ENCODE data around the gene SLC51A.
"Not testable (repeated sequence)": the region's sequence is repeated elsewhere in the genome, so short reads cannot be mapped to it uniquely, and the experiment has no call there.

SLC51A gene

GRCh38 chr3:196202516-196202970, 13.8 kb upstream of the SLC51A start:
- Mint-ChIP-seq H3K36me3 (no peaks in the 10 kb centered on the region), H3K4me1 (ENCODE audit: low read depth) (peaks cover 7% of the 10 kb centered on the region), H3K9me3 (ENCODE audit: low read depth) (no peaks in the 10 kb centered on the region), H3K4me3 (no peak overlapping the region), H3K27ac (no peak overlapping the region), H3K27me3 (no peaks in the 10 kb centered on the region)

GRCh38 chr3:196203846-196204245, 12.5 kb upstream of the SLC51A start:
- Mint-ChIP-seq H3K9me3 (ENCODE audit: low read depth) (no peaks in the 10 kb centered on the region), H3K4me1 (ENCODE audit: low read depth) (peaks cover 11% of the 10 kb centered on the region), H3K27me3 (no peaks in the 10 kb centered on the region), H3K36me3 (no peaks in the 10 kb centered on the region), H3K4me3 (no peak overlapping the region), H3K27ac (no peak overlapping the region)

GRCh38 chr3:196205442-196206205, 10.7 kb upstream of the SLC51A start:
- peaks cover 11% of the 10 kb centered on the region for H3K4me1 Mint-ChIP-seq (ENCODE audit: low read depth)
- not testable (repeated sequence) for H3K4me3 Mint-ChIP-seq; H3K36me3 Mint-ChIP-seq; H3K9me3 Mint-ChIP-seq (ENCODE audit: low read depth); H3K27ac Mint-ChIP-seq; H3K27me3 Mint-ChIP-seq

DNA sequence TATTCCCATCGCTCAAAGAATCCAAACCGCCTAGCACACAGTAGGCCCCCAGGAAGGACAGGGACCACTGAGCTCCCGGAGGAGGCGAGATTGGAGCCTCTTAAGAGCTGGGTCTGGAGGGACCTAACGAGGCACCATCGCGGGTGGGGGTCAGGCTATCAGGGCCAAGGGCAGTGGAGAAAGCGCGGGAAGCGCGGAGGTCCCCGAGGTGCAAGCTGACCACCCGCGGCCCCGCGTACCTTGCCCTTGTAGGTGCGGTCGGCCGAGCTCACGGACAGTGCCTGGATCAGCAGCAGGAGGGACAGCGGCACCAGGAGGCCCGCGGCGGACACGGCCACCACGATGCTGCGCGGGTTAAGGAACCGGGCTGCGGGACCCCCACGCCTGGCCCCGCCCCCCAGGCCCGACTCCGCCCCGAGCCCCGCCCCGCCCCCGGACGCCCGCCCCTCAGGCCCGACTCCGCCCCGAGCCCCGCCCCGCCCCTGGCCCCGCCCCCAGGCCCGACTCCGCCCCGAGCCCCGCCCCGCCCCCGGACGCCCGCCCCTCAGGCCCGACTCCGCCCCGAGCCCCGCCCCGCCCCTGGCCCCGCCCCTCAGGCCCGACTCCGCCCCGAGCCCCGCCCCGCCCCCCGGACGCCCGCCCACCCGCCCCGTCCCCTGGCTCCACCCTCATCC, 9.0 kb upstream of the SLC51A start:
- Mint-ChIP-seq H3K36me3 (no peaks in the 10 kb centered on the region), H3K27ac (no peak overlapping the region), H3K27me3 (no peaks in the 10 kb centered on the region), H3K4me3 (peak overlapping the region; percentile 83), H3K4me1 (ENCODE audit: low read depth) (peaks cover 11% of the 10 kb centered on the region), H3K9me3 (ENCODE audit: low read depth) (no peaks in the 10 kb centered on the region)

DNA sequence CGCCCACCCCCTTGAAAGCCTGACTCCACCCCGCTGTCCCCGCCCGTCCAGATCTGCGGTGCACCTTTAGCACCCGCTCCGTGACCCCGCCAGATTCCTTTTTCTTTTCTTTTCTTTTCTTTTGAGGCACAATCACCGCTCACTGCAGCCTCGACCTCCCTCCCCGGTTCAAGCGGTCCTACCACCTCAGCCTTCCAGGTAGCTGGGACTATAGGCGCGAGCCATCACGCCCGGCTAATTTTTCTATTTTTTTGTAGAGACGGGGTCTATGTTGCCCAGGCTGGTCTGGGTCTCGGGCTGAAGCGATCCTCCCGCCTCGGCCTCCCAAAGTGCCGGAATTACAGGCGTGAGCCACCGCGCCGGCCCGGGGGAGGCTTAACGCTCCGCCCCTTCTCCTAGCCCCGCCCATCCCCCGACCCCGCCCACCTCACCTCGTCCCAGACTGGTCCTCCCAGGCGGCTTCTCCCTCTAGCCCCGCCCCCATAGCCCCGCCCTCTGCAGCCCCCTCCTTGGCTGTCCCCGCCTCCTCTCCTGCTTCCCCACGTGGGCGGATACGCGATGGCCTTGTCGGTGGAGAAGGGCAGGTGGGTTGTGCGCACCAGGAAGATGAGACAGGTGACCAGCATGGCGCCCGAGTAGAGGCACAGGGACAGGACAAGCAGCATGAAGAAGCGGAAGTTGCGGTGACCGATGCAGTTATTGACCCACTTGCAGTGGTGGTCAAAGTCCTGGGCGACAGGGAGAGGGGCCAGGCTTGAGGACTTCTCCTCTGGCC, 8.3 kb upstream of the SLC51A start:
- no peaks in the 10 kb centered on the region for H3K36me3 Mint-ChIP-seq
- H3K4me1 Mint-ChIP-seq (ENCODE audit: low read depth): peaks cover 11% of the 10 kb centered on the region
- no peaks in the 10 kb centered on the region for H3K27me3 Mint-ChIP-seq
- no peaks in the 10 kb centered on the region for H3K9me3 Mint-ChIP-seq (ENCODE audit: low read depth)
- H3K4me3 Mint-ChIP-seq: peak overlapping the region; percentile 83
- H3K27ac Mint-ChIP-seq: no peak overlapping the region

DNA sequence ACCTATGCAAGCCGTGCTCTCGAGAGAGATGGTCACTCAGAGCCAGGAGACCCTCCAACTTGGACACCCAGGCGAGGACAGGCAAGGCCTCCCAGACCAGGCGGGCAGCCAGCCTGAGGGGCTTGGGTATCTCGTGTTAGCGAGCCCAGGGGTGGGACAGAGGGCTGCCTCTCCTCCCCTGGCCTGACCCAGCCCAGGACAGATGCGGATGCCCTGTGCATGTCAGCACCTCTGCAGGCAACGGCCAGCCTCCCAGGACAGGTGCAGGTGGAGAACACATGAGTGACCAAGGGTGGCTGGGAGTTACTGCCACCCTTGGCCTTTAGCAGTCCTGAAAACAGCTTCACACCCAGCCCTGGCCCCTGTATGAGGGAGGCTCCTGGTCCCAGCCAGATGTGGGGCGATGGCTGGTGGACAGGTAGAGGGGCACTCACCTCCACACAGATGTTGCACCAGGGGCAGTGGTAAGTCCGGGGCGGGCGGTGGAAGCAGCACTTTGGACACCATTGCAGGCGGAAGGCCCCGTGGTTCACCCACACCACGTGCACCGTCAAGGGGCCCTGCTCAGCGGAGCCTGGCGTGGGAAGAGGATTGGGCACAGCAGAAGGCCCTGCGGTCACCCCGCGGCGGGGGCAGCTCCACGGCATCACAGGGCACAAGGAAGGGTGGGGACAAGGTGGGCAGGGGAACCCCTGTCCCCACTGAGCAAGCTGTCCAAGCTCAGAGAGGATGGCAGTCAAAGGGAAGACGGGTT, 7.2 kb upstream of the SLC51A start:
- no peaks in the 10 kb centered on the region for H3K36me3 Mint-ChIP-seq
- H3K27ac Mint-ChIP-seq: no peak overlapping the region
- no peaks in the 10 kb centered on the region for H3K27me3 Mint-ChIP-seq
- peak overlapping the region; percentile 58 for H3K4me3 Mint-ChIP-seq
- H3K9me3 Mint-ChIP-seq (ENCODE audit: low read depth): no peaks in the 10 kb centered on the region
- peaks cover 11% of the 10 kb centered on the region for H3K4me1 Mint-ChIP-seq (ENCODE audit: low read depth)

GRCh38 chr3:196209944-196210672, 6.2 kb upstream of the SLC51A start:
- not testable (repeated sequence) for H3K27ac Mint-ChIP-seq; H3K4me3 Mint-ChIP-seq; H3K36me3 Mint-ChIP-seq; H3K27me3 Mint-ChIP-seq; H3K9me3 Mint-ChIP-seq (ENCODE audit: low read depth)
- peaks cover 11% of the 10 kb centered on the region for H3K4me1 Mint-ChIP-seq (ENCODE audit: low read depth)

- no peaks in the 10 kb centered on the region for H3K27me3 Mint-ChIP-seq
- no peak within 1 kb of the TSS for H3K27ac Mint-ChIP-seq
- no peaks in the 10 kb centered on the region for H3K9me3 Mint-ChIP-seq (ENCODE audit: low read depth)
Measured at GRCh38 chr3:196210673-196211556, 5.4 kb upstream of the SLC51A start, which contains the start of gene ZDHHC19. ZDHHC19 (minus strand) TSS chr3:196211400; CDS start chr3:196211315, 85 bp downstream.

GRCh38 chr3:196214783-196215441, 1.4 kb upstream of the SLC51A start:
- Mint-ChIP-seq H3K4me3 (no peak overlapping the region), H3K9me3 (ENCODE audit: low read depth) (no peaks in the 10 kb centered on the region), H3K27ac (no peak overlapping the region), H3K36me3 (no peaks in the 10 kb centered on the region), H3K27me3 (no peaks in the 10 kb centered on the region), H3K4me1 (ENCODE audit: low read depth) (peaks cover 20% of the 10 kb centered on the region)

More at GRCh38 chr3:196210673-196211556, 5.4 kb upstream of the SLC51A start, which contains the start of gene ZDHHC19:
- no peaks in the 10 kb centered on the region for H3K36me3 Mint-ChIP-seq
- H3K4me3 Mint-ChIP-seq: no peak within 1 kb of the TSS
- peaks cover 8% of the 10 kb centered on the region for H3K4me1 Mint-ChIP-seq (ENCODE audit: low read depth)

DNA sequence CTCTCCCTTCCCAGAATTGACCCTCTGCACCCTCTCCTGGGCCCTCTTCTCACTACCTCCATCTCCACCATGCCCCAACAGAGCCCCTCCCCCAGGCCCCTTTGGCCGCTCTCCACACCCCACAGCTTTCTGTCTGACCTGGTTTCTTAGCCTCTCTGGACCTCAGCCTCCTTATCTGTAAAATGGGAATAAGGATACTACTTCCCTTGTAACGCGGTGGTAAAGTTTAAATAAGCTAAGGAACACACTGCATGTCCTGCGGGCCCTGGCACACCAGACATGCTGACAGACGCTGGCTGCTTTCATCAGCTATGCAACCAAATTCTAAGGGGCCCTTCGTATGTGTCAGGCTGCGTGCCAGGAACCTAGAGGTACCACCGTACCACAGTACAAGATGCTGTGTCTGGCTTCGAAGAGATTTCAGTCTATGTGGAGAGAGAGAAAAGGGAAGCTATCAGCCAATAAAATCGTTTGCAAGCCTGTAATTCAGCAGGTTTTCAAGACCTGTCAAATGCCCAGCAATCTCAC, 777 bp upstream of the SLC51A start:
- no peaks in the 10 kb centered on the region for H3K27me3 Mint-ChIP-seq
- peaks cover 20% of the 10 kb centered on the region for H3K4me1 Mint-ChIP-seq (ENCODE audit: low read depth)
- H3K36me3 Mint-ChIP-seq: no peaks in the 10 kb centered on the region
- no peak overlapping the region for H3K27ac Mint-ChIP-seq
- no peaks in the 10 kb centered on the region for H3K9me3 Mint-ChIP-seq (ENCODE audit: low read depth)
- H3K4me3 Mint-ChIP-seq: no peak overlapping the region

- peaks cover 20% of the 10 kb centered on the region for H3K4me1 Mint-ChIP-seq (ENCODE audit: low read depth)
- H3K27ac Mint-ChIP-seq: no peak overlapping the region
- H3K9me3 Mint-ChIP-seq (ENCODE audit: low read depth): no peaks in the 10 kb centered on the region
- no peak overlapping the region for H3K4me3 Mint-ChIP-seq
- no peaks in the 10 kb centered on the region for H3K27me3 Mint-ChIP-seq
- no peaks in the 10 kb centered on the region for H3K36me3 Mint-ChIP-seq
Measured at GRCh38 chr3:196216681-196217211, 412 bp downstream of the SLC51A start.

GRCh38 chr3:196217307-196218154, 1.2 kb downstream of the SLC51A start:
- Mint-ChIP-seq H3K27me3 (no peaks in the 10 kb centered on the region), H3K4me3 (peak overlapping the region; percentile 53), H3K9me3 (ENCODE audit: low read depth) (no peaks in the 10 kb centered on the region), H3K36me3 (no peaks in the 10 kb centered on the region), H3K4me1 (ENCODE audit: low read depth) (peaks cover 20% of the 10 kb centered on the region), H3K27ac (peak overlapping the region; percentile 70)
